Measurements from ENCODE around the gene CCP110. TPM values are rescaled to one million over a fixed set of nuclear protein-coding genes. Genes with fewer than 3 reads are reported as not detected.

CCP110 gene
- total RNA-seq, 1 donor from 2014 or later: 12.4 TPM

DNA sequence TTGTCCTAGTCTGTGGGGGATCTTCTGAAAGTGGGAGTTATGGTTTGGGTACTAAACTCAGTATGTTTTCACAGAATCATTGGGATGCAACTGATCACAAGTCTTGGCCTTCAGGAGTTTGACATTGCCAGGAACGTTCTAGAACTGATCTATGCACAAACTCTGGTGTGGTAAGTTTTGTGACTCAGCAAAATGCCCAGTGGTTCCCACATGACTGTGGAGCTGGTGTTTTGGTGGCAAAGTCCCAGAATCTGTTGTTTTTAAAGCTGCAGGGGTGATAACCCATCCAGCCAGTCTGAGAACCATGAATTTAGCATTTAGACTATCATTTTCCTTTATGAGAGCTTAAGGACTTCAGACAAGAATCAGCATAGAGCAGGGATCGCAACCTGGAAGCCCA, 42.4 kb upstream of the CCP110 start:
- H3K9me3 Mint-ChIP-seq (ENCODE audit: unreplicated experiment): no peaks in the 10 kb centered on the region

DNA sequence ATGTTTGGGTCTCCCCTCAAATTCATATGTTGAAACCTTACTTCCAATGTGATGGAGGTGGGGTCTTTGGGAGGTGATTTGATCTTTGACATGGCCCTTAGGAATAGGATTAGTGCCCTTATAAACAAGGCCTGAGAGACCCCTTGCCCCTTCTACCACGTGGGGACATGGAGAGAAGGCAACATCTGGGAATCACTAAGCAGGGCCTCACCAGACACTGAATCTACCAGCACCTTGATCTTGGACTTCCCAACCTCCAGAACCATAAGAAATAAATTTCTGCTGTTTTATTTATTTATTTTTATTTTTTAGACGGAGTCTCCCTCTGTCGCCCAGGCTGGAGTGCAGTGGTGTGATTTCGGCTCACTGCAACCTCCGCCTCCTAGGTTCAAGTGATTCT, 42.0 kb upstream of the CCP110 start:
- no peak overlapping the region for H3K27ac Mint-ChIP-seq (ENCODE audit: unreplicated experiment)
- H3K36me3 Mint-ChIP-seq (ENCODE audit: unreplicated experiment): no peaks in the 10 kb centered on the region
- DNase-seq (ENCODE audit: extremely low spot score, unreplicated experiment): no peak
- no peaks in the 10 kb centered on the region for H3K9me3 Mint-ChIP-seq (ENCODE audit: unreplicated experiment)
- no peak overlapping the region for H3K4me3 Mint-ChIP-seq (ENCODE audit: unreplicated experiment)
- TF ChIP-seq CTCF (IDR thresholded peaks at IDR 0.05): no peak
- no peaks in the 10 kb centered on the region for H3K4me1 Mint-ChIP-seq (ENCODE audit: unreplicated experiment)
- peaks cover 2% of the 10 kb centered on the region for H3K27me3 Mint-ChIP-seq (ENCODE audit: unreplicated experiment)

More for the DNA sequence above, 42.4 kb upstream of the CCP110 start:
- DNase-seq (ENCODE audit: extremely low spot score, unreplicated experiment): no peak
- no peak for TF ChIP-seq CTCF (IDR thresholded peaks at IDR 0.05)
- no peak overlapping the region for H3K27ac Mint-ChIP-seq (ENCODE audit: unreplicated experiment)
- H3K4me1 Mint-ChIP-seq (ENCODE audit: unreplicated experiment): no peaks in the 10 kb centered on the region
- no peaks in the 10 kb centered on the region for H3K36me3 Mint-ChIP-seq (ENCODE audit: unreplicated experiment)
- H3K27me3 Mint-ChIP-seq (ENCODE audit: unreplicated experiment): peaks cover 2% of the 10 kb centered on the region
- no peak overlapping the region for H3K4me3 Mint-ChIP-seq (ENCODE audit: unreplicated experiment)

DNA sequence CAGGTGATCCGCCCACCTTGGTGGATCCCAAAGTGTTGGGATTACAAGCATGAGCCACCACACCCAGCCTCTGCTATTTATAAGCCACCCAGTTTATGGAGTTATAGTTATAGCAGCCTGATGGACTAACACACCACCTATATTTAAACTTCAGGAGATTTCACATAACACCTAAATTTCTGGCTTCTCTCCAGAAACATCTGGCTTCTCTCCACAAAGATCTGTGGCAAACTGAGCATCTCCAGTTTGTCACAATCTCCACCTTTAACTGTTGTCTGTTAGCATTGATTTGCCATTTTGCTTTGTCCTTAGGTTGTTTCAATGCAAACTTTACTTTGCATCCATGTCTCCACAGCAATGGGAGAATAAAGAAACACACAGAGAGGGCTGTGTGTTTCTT, 41.5 kb upstream of the CCP110 start:
- Mint-ChIP-seq H3K4me3 (ENCODE audit: unreplicated experiment) (no peak overlapping the region), H3K27me3 (ENCODE audit: unreplicated experiment) (peaks cover 2% of the 10 kb centered on the region), H3K36me3 (ENCODE audit: unreplicated experiment) (no peaks in the 10 kb centered on the region), H3K27ac (ENCODE audit: unreplicated experiment) (no peak overlapping the region), H3K4me1 (ENCODE audit: unreplicated experiment) (no peaks in the 10 kb centered on the region), H3K9me3 (ENCODE audit: unreplicated experiment) (no peaks in the 10 kb centered on the region)
- DNase-seq (ENCODE audit: extremely low spot score, unreplicated experiment): no peak
- TF ChIP-seq CTCF (IDR thresholded peaks at IDR 0.05): no peak

DNA sequence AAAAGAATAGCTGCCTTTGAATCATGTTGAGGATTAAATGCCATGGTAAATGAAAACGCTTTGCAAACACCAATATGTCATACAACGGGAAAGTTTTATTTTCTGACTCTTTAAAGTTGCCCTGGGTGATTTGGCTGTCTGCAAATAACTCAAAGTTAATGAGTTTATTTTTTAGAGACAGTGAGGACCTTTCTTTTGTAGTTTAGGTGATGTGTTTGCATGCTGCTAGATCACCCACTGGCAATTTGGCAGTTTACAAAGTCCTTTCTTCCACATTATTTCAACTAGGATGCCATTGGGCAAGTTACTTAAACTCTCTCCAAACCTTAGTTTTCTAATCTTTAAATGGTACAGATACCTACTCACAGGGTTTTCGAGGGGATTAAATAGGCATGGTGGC, 39.6 kb upstream of the CCP110 start:
- TF ChIP-seq CTCF (IDR thresholded peaks at IDR 0.05): no peak
- H3K4me1 Mint-ChIP-seq (ENCODE audit: unreplicated experiment): no peaks in the 10 kb centered on the region
- DNase-seq (ENCODE audit: extremely low spot score, unreplicated experiment): no peak
- H3K4me3 Mint-ChIP-seq (ENCODE audit: unreplicated experiment): no peak overlapping the region
- H3K27me3 Mint-ChIP-seq (ENCODE audit: unreplicated experiment): peaks cover 2% of the 10 kb centered on the region
- no peak overlapping the region for H3K27ac Mint-ChIP-seq (ENCODE audit: unreplicated experiment)
- no peaks in the 10 kb centered on the region for H3K9me3 Mint-ChIP-seq (ENCODE audit: unreplicated experiment)
- no peaks in the 10 kb centered on the region for H3K36me3 Mint-ChIP-seq (ENCODE audit: unreplicated experiment)

- no peak overlapping the region for H3K4me3 Mint-ChIP-seq (ENCODE audit: unreplicated experiment)
- DNase-seq (ENCODE audit: extremely low spot score, unreplicated experiment): no peak
- no peaks in the 10 kb centered on the region for H3K36me3 Mint-ChIP-seq (ENCODE audit: unreplicated experiment)
- H3K9me3 Mint-ChIP-seq (ENCODE audit: unreplicated experiment): no peaks in the 10 kb centered on the region
- H3K4me1 Mint-ChIP-seq (ENCODE audit: unreplicated experiment): no peaks in the 10 kb centered on the region
- no peak overlapping the region for H3K27ac Mint-ChIP-seq (ENCODE audit: unreplicated experiment)
- no peak for TF ChIP-seq CTCF (IDR thresholded peaks at IDR 0.05)
- H3K27me3 Mint-ChIP-seq (ENCODE audit: unreplicated experiment): peaks cover 4% of the 10 kb centered on the region
Measured at GRCh38 chr16:19485611-19486010, 38.1 kb upstream of the CCP110 start.

Measured in osteocyte (in vitro differentiated cells).